ENCODE data around the gene UBE2C.
A peak's percentile ranks its signal among the peaks of the same experiment; 100 is the strongest.

UBE2C gene

GRCh38 chr20:45834797-45835161 lies 22.3 kb downstream of the UBE2C start:
- H3K36me3 ChIP-seq (ENCODE audit: control insufficient read depth, low read depth, low read length) = peaks cover 3% of the 10 kb centered on the region
- no peaks in the 10 kb centered on the region for H3K27me3 ChIP-seq (ENCODE audit: control insufficient read depth, insufficient read depth, low read length)
- peaks cover 6% of the 10 kb centered on the region for H3K4me1 ChIP-seq (ENCODE audit: control insufficient read depth, low read depth, low read length)
- H3K4me3 ChIP-seq (ENCODE audit: low read length) = peak overlapping the region; percentile 74
- no peak overlapping the region for H3K27ac ChIP-seq (ENCODE audit: low read length)
- no peak overlapping the region for H3K9ac ChIP-seq (ENCODE audit: low read length)
- H3K9me3 ChIP-seq (ENCODE audit: control insufficient read depth, low read depth, low read length) = no peaks in the 10 kb centered on the region

- Histone ChIP-seq H3K4me3 (ENCODE audit: low read length) (no peak overlapping the region), H3K9me3 (ENCODE audit: control insufficient read depth, low read depth, low read length) (no peaks in the 10 kb centered on the region), H3K27ac (ENCODE audit: low read length) (no peak overlapping the region), H3K27me3 (ENCODE audit: control insufficient read depth, insufficient read depth, low read length) (no peaks in the 10 kb centered on the region), H3K9ac (ENCODE audit: low read length) (no peak overlapping the region), H3K4me1 (ENCODE audit: control insufficient read depth, low read depth, low read length) (peaks cover 6% of the 10 kb centered on the region), H3K36me3 (ENCODE audit: control insufficient read depth, low read depth, low read length) (peaks cover 3% of the 10 kb centered on the region)
Measured at GRCh38 chr20:45835329-45835765, 22.9 kb downstream of the UBE2C start.

GRCh38 chr20:45835825-45836224 lies 23.4 kb downstream of the UBE2C start:
- H3K4me3 ChIP-seq (ENCODE audit: low read length) = no peak overlapping the region
- no peak overlapping the region for H3K9ac ChIP-seq (ENCODE audit: low read length)
- peaks cover 3% of the 10 kb centered on the region for H3K36me3 ChIP-seq (ENCODE audit: control insufficient read depth, low read depth, low read length)
- no peaks in the 10 kb centered on the region for H3K9me3 ChIP-seq (ENCODE audit: control insufficient read depth, low read depth, low read length)
- H3K27me3 ChIP-seq (ENCODE audit: control insufficient read depth, insufficient read depth, low read length) = no peaks in the 10 kb centered on the region
- H3K27ac ChIP-seq (ENCODE audit: low read length) = no peak overlapping the region
- H3K4me1 ChIP-seq (ENCODE audit: control insufficient read depth, low read depth, low read length) = peaks cover 6% of the 10 kb centered on the region

- H3K36me3 ChIP-seq (ENCODE audit: control insufficient read depth, low read depth, low read length) = peaks cover 8% of the 10 kb centered on the region
- no peaks in the 10 kb centered on the region for H3K9me3 ChIP-seq (ENCODE audit: control insufficient read depth, low read depth, low read length)
- peaks cover 6% of the 10 kb centered on the region for H3K4me1 ChIP-seq (ENCODE audit: control insufficient read depth, low read depth, low read length)
- no peaks in the 10 kb centered on the region for H3K27me3 ChIP-seq (ENCODE audit: control insufficient read depth, insufficient read depth, low read length)
- no peak overlapping the region for H3K27ac ChIP-seq (ENCODE audit: low read length)
- no peak overlapping the region for H3K4me3 ChIP-seq (ENCODE audit: low read length)
- no peak overlapping the region for H3K9ac ChIP-seq (ENCODE audit: low read length)
Measured at GRCh38 chr20:45836841-45837240, 24.4 kb downstream of the UBE2C start.

GRCh38 chr20:45840700-45841198 lies 28.3 kb downstream of the UBE2C start:
- no peak overlapping the region for H3K9ac ChIP-seq (ENCODE audit: low read length)
- no peak overlapping the region for H3K27ac ChIP-seq (ENCODE audit: low read length)
- H3K9me3 ChIP-seq (ENCODE audit: control insufficient read depth, low read depth, low read length) = no peaks in the 10 kb centered on the region
- H3K4me3 ChIP-seq (ENCODE audit: low read length) = no peak overlapping the region
- peaks cover 36% of the 10 kb centered on the region for H3K36me3 ChIP-seq (ENCODE audit: control insufficient read depth, low read depth, low read length)
- no peaks in the 10 kb centered on the region for H3K4me1 ChIP-seq (ENCODE audit: control insufficient read depth, low read depth, low read length)
- H3K27me3 ChIP-seq (ENCODE audit: control insufficient read depth, insufficient read depth, low read length) = no peaks in the 10 kb centered on the region

- Histone ChIP-seq H3K27me3 (ENCODE audit: control insufficient read depth, insufficient read depth, low read length) (no peaks in the 10 kb centered on the region), H3K9me3 (ENCODE audit: control insufficient read depth, low read depth, low read length) (no peaks in the 10 kb centered on the region), H3K9ac (ENCODE audit: low read length) (no peak overlapping the region), H3K27ac (ENCODE audit: low read length) (no peak overlapping the region), H3K4me3 (ENCODE audit: low read length) (no peak overlapping the region), H3K36me3 (ENCODE audit: control insufficient read depth, low read depth, low read length) (peaks cover 38% of the 10 kb centered on the region), H3K4me1 (ENCODE audit: control insufficient read depth, low read depth, low read length) (no peaks in the 10 kb centered on the region)
Measured at GRCh38 chr20:45841407-45842129, 29.1 kb downstream of the UBE2C start.

GRCh38 chr20:45842169-45842812 lies 29.8 kb downstream of the UBE2C start:
- no peak overlapping the region for H3K4me3 ChIP-seq (ENCODE audit: low read length)
- H3K36me3 ChIP-seq (ENCODE audit: control insufficient read depth, low read depth, low read length) = peaks cover 37% of the 10 kb centered on the region
- no peaks in the 10 kb centered on the region for H3K27me3 ChIP-seq (ENCODE audit: control insufficient read depth, insufficient read depth, low read length)
- no peaks in the 10 kb centered on the region for H3K4me1 ChIP-seq (ENCODE audit: control insufficient read depth, low read depth, low read length)
- no peak overlapping the region for H3K9ac ChIP-seq (ENCODE audit: low read length)
- no peak overlapping the region for H3K27ac ChIP-seq (ENCODE audit: low read length)
- H3K9me3 ChIP-seq (ENCODE audit: control insufficient read depth, low read depth, low read length) = no peaks in the 10 kb centered on the region

- H3K9me3 ChIP-seq (ENCODE audit: control insufficient read depth, low read depth, low read length) = no peaks in the 10 kb centered on the region
- no peak overlapping the region for H3K4me3 ChIP-seq (ENCODE audit: low read length)
- H3K9ac ChIP-seq (ENCODE audit: low read length) = no peak overlapping the region
- H3K36me3 ChIP-seq (ENCODE audit: control insufficient read depth, low read depth, low read length) = peaks cover 41% of the 10 kb centered on the region
- no peak overlapping the region for H3K27ac ChIP-seq (ENCODE audit: low read length)
- H3K4me1 ChIP-seq (ENCODE audit: control insufficient read depth, low read depth, low read length) = no peaks in the 10 kb centered on the region
- no peaks in the 10 kb centered on the region for H3K27me3 ChIP-seq (ENCODE audit: control insufficient read depth, insufficient read depth, low read length)
Measured at GRCh38 chr20:45843506-45843905, 31.1 kb downstream of the UBE2C start.

DNA sequence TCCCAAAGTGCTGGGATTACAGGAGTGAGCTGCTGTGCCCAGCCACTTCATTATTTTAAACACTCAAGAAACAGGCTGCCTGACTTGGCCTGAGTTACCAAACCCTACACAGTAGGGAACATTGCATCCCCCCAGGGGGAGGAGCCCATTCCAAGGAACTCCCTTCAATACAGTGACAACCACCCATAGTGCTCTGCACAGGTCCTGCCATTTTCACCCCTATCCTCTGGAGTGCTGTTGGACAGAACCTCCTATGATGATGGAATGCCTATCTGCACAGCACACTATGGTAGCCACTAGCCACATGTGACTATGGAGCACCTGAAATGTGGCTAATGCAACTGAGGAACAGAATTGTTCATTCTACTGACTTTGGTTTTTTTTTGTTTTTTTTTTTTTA lies 33.0 kb downstream of the UBE2C start:
- no peak overlapping the region for H3K4me3 ChIP-seq (ENCODE audit: low read length)
- no peak overlapping the region for H3K27ac ChIP-seq (ENCODE audit: low read length)
- H3K4me1 ChIP-seq (ENCODE audit: control insufficient read depth, low read depth, low read length) = no peaks in the 10 kb centered on the region
- H3K27me3 ChIP-seq (ENCODE audit: control insufficient read depth, insufficient read depth, low read length) = no peaks in the 10 kb centered on the region
- no peaks in the 10 kb centered on the region for H3K9me3 ChIP-seq (ENCODE audit: control insufficient read depth, low read depth, low read length)
- no peak overlapping the region for H3K9ac ChIP-seq (ENCODE audit: low read length)
- peaks cover 41% of the 10 kb centered on the region for H3K36me3 ChIP-seq (ENCODE audit: control insufficient read depth, low read depth, low read length)

DNA sequence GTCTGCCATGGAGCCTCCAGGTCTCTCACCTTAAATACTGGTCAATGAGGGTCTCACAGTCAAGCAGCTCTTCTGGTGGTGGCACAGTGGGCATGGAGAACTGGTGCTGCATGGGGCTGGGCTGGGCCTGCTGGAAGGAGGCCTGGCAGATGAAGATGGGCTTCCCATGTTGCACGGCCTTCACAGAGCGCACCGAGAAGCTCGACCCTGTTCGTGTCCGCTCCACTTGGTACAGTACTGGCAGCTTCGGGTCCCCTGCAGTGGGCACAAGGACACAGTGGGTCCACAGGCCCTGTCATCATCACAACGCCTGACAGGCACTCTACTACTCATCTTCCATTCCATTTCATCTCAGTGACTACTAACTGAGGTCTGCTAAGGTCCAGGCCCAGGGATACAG lies 36.0 kb downstream of the UBE2C start:
- Histone ChIP-seq H3K9me3 (ENCODE audit: control insufficient read depth, low read depth, low read length) (no peaks in the 10 kb centered on the region), H3K4me3 (ENCODE audit: low read length) (no peak overlapping the region), H3K36me3 (ENCODE audit: control insufficient read depth, low read depth, low read length) (peaks cover 20% of the 10 kb centered on the region), H3K9ac (ENCODE audit: low read length) (no peak overlapping the region), H3K27ac (ENCODE audit: low read length) (no peak overlapping the region), H3K4me1 (ENCODE audit: control insufficient read depth, low read depth, low read length) (peaks cover 5% of the 10 kb centered on the region), H3K27me3 (ENCODE audit: control insufficient read depth, insufficient read depth, low read length) (no peaks in the 10 kb centered on the region)

GRCh38 chr20:45848969-45849582 lies 36.6 kb downstream of the UBE2C start:
- Histone ChIP-seq H3K9ac (ENCODE audit: low read length) (no peak overlapping the region), H3K9me3 (ENCODE audit: control insufficient read depth, low read depth, low read length) (no peaks in the 10 kb centered on the region), H3K27me3 (ENCODE audit: control insufficient read depth, insufficient read depth, low read length) (no peaks in the 10 kb centered on the region), H3K4me3 (ENCODE audit: low read length) (no peak overlapping the region), H3K36me3 (ENCODE audit: control insufficient read depth, low read depth, low read length) (peaks cover 14% of the 10 kb centered on the region), H3K4me1 (ENCODE audit: control insufficient read depth, low read depth, low read length) (peaks cover 10% of the 10 kb centered on the region), H3K27ac (ENCODE audit: low read length) (no peak overlapping the region)

Data from iPS-18a (cell line).